Cardiac septum (tissue), 1 donor: ENCODE data around the gene SYT1. TPM values are rescaled to one million over a fixed set of nuclear protein-coding genes. Genes with fewer than 3 reads are reported as not detected.

Experiments used
- DNase-seq: peaks from one replicate; pipeline ENCODE4 v3.0.0-alpha.2; 2020; ENCODE audit warnings: low spot score
- intact Hi-C: fragments of 100-400 bp; cut with DNase I; formaldehyde crosslinking; loops from one replicate; pipeline ENCODE4 v1.14.0; 2022
- microRNA-seq: library from miRNA; unstranded; fragments of <30 nt; microRNA quantifications from one replicate; pipeline ENCODE4 v1.2.0, GENCODE V29; 2020
- total RNA-seq: library from RNA; stranded (reverse); fragmentation: NEBNext Ultra II Directional; extraction: Animal tissue kit (Norgen Biotek cat#: 25700); gene quantifications from one replicate; pipeline ENCODE4 v1.2.1, GENCODE V29; 2021
- donor health status: DM: no; HTN: no; CAD: no.

The SYT1 gene
- total RNA-seq, 1 donor from 2014 or later = not detected

DNA sequence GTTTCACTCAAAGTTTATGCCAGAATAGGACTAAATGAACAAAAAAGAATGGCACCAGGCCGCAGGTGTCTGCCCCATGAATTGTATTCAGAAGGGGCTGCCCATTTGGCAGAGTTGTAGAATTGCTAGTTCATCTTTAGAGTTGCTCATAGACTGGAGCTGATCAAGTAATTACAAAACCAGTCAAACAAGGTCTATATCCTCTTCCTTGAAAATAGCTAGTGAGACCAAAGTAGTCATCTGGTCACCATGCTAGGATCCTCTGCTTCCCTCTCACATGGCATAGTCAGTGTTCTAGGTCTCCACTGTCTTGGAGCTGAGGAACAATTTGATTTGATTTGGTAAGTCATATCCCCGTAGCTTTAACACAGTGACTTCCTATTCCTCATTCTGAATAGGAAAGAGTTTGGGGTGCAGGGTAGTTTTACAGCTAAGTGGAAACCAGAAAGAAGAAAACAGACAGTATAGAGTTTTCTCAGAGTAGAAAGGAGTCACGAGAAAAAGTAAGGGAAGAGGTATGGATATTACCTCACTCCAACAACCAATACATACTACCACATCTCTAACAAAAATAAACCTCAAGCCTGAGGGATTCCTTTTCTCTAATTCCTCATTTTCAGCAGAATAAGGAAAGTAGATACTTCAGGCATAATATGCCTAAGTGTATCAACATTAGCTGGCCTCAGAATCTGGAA lies 574.1 kb downstream of the SYT1 start:
- intact Hi-C loops = no loop called here
- no peak for DNase-seq

DNA sequence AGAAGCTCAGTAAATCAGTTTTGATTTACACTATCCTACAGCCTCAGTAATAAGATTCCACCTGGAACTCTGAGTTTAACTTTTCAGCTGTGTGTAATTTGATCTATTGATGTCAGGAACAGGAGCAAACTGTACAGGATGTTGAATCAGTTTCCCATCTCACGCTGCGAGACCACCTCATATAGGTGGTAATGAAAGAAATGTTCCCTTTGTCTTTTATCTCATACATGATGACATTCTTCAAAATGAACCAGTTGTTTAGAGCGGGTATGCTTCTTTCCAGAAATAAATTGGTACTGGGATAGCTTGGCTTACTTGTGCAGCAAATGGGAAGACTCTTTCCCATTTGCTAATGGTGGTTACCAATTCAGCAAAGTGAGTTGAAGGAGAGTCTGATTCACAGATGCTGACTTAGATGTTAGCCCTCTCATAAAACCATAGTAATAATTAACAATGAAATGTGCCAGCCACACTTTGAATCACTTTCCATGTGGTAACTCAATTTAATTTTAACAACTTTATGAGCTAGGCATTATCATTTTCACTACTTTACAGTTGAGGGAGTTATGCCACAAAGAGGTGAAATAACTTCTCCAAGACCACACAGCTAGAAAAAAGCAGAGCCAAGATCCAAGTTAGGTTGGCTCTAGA lies 574.7 kb downstream of the SYT1 start:
- intact Hi-C loops = no loop called here
- DNase-seq = no peak

DNA sequence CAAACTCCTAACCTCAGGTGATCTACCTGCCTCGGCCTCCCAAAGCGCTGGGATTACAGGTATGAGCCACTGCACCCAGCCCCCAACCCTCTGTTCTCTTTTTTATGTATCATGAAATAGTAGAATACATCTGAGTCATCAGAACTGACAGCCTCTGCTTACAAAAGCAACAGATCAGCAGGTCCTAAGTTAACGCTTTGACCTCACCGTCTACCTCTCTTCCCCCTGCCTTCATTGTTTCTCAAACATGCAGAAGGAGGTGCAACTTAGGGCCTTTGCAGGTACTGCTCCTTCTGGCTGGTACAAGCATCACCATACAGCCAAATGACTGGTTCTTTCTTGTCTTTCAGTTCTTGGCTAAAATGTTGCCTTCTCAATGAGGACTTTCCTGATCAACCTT lies 577.0 kb downstream of the SYT1 start:
- intact Hi-C loops = no loop called here

DNA sequence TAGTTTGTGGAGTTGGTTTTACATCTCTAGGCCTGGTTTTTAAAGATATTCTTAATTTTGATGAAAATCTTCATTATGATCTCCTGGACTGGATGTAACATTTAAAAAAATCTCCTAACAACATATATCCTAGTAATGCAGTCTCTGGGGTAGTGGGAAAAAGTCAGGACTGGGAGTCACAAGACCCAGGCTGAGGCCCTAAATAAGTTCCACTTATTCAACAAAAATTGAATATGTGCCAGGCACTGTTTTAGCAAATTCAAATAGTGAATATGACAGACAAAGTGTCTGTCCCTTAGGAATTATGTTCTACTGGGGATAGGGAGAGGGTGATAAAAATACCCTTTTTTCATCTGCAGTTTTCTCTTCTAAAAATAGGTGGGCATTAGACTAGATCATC lies 577.8 kb downstream of the SYT1 start:
- intact Hi-C loops = no loop called here
- DNase-seq = no peak

More for the DNA sequence above, 577.0 kb downstream of the SYT1 start:
- no peak for DNase-seq

DNA sequence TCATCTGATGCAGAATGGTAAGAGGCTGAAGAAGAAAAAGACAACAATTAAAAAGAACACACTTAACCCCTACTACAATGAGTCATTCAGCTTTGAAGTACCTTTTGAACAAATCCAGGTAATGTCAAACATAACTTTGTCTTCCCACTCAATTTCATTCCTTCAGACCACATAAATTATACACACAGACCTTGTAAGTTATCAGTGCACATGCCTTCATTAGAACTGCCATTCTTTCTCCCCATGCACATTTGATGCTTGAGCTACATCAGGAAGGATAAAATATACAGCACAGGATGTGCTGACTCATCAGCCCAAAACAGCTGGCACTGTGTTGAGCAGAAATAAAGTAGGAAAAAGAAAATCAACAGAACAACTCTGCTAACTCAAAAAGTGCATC lies 579.5 kb downstream of the SYT1 start:
- DNase-seq = no peak
- intact Hi-C loops = no loop called here

DNA sequence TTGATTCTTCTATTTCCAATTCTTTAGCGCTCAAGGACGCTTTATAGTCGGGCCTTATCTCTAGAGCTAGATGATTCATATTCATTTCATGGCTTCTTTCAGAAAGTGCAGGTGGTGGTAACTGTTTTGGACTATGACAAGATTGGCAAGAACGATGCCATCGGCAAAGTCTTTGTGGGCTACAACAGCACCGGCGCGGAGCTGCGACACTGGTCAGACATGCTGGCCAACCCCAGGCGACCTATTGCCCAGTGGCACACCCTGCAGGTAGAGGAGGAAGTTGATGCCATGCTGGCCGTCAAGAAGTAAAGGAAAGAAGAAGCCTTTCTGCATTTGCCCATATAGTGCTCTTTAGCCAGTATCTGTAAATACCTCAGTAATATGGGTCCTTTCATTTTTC lies 584.2 kb downstream of the SYT1 start:
- intact Hi-C loops = no loop called here

DNA sequence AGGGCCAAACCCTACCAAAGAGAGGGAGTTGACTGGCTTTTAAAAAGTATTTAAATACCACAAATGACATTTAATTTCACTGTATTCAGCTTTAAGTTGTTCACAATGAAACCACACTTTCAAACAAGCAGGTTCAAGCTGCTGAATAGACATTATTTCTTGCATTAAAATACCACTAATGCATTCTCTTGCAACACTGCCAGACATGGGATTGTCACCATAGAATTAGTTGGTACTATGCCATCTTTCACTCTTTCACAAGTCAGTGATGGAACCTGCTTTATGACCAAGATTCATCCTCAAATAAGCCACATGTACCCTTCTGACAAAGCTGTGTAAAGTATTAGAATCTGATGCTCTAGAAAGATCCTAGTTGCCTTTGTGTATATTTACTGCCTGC lies 586.8 kb downstream of the SYT1 start:
- DNase-seq = no peak
- intact Hi-C loops = no loop called here

More for the DNA sequence above, 584.2 kb downstream of the SYT1 start:
- no peak for DNase-seq

DNA sequence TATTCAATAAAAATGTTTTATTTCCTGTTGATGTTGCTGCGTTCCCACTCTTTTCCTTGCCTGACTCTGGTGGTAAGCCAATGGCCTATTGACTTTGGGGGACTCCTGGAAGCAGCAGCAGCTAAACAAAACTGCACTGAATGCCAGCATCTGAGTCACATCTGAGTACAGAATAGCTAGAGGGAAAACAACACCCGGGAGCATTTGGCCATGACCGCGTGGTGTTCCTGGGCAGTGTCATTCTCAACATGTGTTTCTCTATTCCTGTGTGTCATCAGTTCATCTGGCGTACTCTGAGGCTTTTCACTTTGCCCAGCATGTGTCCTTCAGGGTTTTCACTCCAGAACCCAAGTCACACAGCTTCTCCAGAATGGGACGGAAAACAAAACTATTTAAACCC lies 587.4 kb downstream of the SYT1 start:
- DNase-seq = no peak
- intact Hi-C loops = no loop called here

DNA sequence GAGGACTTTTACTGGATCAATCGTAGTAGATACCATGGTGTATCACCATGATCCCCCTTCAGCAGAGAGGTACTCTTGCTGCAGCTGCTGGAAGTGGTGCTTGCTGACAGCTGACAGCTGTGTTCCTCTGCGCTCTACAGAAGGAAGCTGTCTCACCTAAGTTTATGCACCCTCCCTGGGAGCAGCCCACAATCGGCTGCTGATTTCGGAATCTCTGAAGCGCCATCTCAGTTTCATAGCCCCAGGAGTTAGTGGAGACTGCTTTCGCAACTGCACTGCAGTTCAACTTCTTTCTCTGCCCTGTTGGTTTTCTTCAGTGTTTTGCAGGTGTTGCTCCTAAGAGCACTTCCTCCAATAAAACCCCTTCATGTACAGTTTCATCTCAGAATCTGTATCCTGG lies 588.3 kb downstream of the SYT1 start:
- intact Hi-C loops = no loop called here
- no peak for DNase-seq

DNA sequence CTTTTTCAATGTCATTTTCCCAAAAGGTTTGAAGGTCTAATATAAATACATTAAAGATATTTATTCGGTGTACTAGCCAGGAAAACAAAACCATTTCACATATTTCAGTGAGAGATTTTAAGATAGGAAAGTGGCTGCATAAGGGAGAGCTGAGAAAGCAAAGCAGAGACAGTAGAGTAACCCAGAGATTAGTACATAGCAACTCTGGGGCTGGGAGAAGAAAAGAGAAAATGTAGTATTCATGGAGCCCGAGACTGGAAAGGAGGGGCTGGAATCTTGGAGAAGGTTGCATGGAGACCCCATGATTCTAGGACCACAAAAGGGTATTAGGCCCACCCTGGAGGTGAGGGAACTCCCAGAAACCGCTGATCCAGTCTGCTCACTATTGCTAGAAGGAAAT lies 589.2 kb downstream of the SYT1 start:
- no peak for DNase-seq

DNA sequence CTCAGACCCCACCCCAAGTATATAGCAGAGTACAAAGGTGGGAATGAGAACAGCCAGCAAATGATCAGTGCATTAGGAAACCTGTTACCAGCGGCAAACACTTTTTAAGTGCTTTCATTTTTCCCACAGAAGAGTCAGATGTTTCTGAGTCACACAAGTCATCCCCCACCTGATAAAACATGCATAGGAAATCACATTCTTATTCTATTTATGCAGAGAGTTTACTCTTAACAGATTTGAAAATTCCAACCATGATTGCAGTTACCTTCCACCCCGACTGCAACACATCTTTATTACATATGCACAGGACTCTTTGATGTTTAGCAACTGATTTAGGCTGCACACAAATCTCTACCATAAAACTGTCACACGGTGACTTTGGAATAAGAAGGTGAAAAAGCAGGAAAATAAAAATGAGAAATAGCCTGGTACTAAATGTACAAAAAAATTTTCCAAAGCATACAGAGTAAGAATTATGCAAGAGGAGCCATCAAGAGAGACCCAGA lies 589.8 kb downstream of the SYT1 start:
- intact Hi-C loops = no loop called here
- DNase-seq = no peak

More for the DNA sequence above, 589.2 kb downstream of the SYT1 start:
- intact Hi-C loops = no loop called here

DNA sequence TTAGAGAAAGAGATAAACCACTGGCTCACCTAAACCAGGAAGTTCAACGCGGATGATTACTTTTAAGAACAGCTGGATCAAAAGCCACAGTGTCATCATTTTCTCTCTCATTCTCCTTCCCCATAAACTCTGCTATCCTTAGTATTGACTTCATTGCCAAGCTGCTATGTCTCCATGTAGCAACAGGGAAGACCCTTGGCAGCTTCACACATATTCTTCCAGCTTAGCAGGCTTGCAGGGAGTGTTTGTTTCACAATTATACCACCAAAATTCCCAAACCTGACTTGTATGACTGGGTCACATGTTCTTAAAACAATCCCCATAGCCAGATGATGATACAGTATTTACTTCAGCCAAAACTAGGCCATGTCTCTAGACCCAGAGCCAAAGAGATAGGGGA lies 590.7 kb downstream of the SYT1 start:
- DNase-seq = no peak
- intact Hi-C loops = no loop called here

DNA sequence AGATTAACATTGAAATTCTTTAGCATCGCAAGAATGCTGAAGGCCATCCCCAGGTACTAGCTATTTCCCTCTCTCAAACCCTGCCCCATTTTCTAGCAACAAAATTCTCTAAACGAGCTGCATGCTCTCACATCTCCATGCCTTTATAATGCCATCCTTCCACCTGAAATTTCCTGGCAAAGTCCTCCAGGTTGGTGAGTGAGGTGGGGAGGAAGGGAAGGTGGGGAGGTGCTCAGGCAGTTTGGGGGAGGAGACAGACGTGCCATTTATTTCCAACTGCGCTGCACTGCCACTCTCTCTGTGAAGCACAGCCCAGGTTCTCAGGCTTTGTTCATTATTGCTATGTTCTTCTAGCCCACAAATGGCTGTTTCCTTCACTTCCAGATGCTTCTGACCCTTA lies 617.7 kb downstream of the SYT1 start:
- intact Hi-C loops = no loop called here
- DNase-seq = no peak

DNA sequence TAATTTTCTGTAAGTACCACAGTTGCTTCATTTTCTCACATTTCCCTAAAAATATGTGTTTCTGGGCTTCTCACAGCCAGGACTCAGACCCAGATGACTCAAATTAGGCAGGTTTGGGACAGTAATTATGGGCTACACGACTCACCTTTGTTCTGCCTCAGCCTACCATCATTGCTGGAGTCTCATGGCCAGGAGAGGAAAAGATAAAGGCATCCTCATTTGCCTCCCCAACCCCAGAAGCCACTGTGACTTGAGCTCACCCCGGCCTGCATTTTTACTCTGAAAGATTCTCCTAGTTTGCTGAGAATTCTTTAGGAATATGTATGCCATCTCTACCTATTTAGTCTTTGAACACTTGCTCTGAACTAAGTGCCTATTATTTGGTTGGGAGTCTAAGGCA lies 618.3 kb downstream of the SYT1 start:
- no peak for DNase-seq
- intact Hi-C loops = no loop called here

DNA sequence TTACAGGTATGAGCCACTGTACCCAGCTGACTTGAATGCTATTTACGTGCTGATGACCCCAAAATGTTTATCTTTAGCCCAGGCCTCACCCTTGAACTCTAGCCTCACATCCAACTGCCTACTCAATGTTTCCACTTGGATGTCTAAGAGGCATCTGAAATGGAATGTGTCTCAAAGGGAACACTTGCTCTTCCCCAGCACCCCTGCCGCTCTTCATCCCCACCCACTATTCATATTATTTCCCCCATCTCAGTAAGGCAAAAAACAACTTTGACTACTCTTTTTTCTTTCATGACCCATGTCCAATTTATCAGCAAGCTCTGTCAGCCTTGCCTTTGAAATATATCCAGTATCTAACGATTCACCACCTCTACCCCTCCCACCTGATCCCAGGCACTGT lies 621.6 kb downstream of the SYT1 start:
- DNase-seq = no peak
- intact Hi-C loops = no loop called here

DNA sequence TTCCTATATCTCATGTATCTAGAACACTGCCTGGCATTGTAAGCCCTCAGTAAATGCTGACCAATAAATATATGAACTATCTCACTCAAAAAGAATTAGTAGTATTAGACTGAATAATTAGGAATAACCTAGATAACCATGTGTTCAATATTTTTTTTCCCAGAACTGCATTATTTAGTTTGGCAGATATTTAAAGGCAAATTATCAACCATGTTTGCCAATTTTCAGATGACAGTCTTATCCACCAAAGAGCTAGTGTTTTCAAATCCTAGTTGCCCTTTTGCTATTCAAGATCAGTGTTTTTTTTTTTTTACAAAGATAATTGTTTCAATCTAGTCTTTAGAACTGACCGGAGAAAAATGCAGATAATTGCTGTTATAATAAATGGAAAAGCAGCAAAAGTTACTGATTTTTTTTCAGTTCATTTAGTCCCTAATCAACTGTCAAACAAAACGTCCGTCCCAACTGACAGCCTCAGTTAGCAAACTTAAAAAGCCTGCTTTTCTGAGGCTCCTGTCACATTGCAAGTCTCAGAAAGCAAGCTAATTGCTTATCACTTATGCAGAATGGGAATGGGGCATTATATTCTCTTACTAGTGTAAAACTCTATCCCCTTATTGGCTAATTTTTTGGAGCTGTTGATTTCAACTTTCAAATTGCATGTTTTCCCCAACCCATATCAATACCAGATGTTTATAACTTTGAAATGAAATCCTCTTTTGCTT lies 623.0 kb downstream of the SYT1 start:
- intact Hi-C loops = no loop called here
- no peak for DNase-seq

Small RNAs within 50 kb of the gene (microRNA-seq; reads per million reads assigned to microRNA genes)
- not detected for gene MIR1252
